Vagina (tissue), 2 donors: ENCODE measurements around the gene ADGRB2. TPM values are rescaled to one million over a fixed set of nuclear protein-coding genes. Genes with fewer than 3 reads are reported as not detected.

Experiments used
- DNase-seq, 2 donors: peaks; one replicate each; pipeline ENCODE4 v3.0.0-alpha.2; 2017; ENCODE audit errors: extremely low spot score in 2 of 2
- H3K27ac ChIP-seq: fragments of 200-600 bp; sonication (generic); one replicate; pipeline ENCODE4 v1.5.1; 2019
- H3K27me3 ChIP-seq: fragments of 200-600 bp; sonication (generic); one replicate; pipeline ENCODE4 v1.5.1; 2019
- H3K36me3 ChIP-seq, 2 donors: fragments of 200-600 bp; sonication (generic); one replicate each; pipeline ENCODE4 v1.5.1; 2017 to 2019
- H3K4me1 ChIP-seq: fragments of 200-600 bp; sonication (generic); one replicate; pipeline ENCODE4 v1.5.1; 2019
- H3K4me3 ChIP-seq, 2 donors: fragments of 200-600 bp; sonication (generic); 1 replicate in 1 of 2; 2 replicates in 1 of 2; pipeline ENCODE4 v1.5.1; 2016 to 2019
- H3K9me3 ChIP-seq: fragments of 200-600 bp; sonication (generic); one replicate; pipeline ENCODE4 v1.5.1; 2019
- CTCF ChIP-seq, 3 experiments: fragments of 450-650 bp in 2 of 3; fragments of 200-600 bp in 1 of 3; sonication (generic) in 1 of 3; IDR thresholded peaks; one replicate each; pipeline ENCODE4 v1.5.1; 2017 to 2019; ENCODE audit warnings: antibody characterized with exemption in 3 of 3, mild to moderate bottlenecking in 2 of 3, moderate library complexity in 2 of 3
- POLR2A ChIP-seq, 2 donors: fragments of 450-650 bp; IDR thresholded peaks; one replicate each; pipeline ENCODE4 v1.6.1; 2017; ENCODE audit warnings: antibody characterized with exemption in 2 of 2, mild to moderate bottlenecking in 2 of 2, moderate library complexity in 2 of 2
- POLR2AphosphoS5 ChIP-seq, 2 donors: sonication (generic); formaldehyde crosslinking; IDR thresholded peaks; one replicate each; pipeline ENCODE4 v1.9.0; 2017; ENCODE audit warnings: antibody characterized with exemption in 2 of 2, mild to moderate bottlenecking in 2 of 2, low read depth in 1 of 2; ENCODE audit not compliant: insufficient read depth in 1 of 2
- intact Hi-C: fragments of 100-400 bp; cut with DNase I; formaldehyde crosslinking; loops from one replicate; pipeline ENCODE4 v1.15.1; 2023
- total RNA-seq: library from RNA; depleted of rRNA; stranded (reverse); fragments of >200 nt; gene quantifications from one replicate; pipeline ENCODE4 v1.2.3, GENCODE V29; 2016

The ADGRB2 gene
- total RNA-seq, 1 donor from 2014 or later: 3.9 TPM

DNA sequence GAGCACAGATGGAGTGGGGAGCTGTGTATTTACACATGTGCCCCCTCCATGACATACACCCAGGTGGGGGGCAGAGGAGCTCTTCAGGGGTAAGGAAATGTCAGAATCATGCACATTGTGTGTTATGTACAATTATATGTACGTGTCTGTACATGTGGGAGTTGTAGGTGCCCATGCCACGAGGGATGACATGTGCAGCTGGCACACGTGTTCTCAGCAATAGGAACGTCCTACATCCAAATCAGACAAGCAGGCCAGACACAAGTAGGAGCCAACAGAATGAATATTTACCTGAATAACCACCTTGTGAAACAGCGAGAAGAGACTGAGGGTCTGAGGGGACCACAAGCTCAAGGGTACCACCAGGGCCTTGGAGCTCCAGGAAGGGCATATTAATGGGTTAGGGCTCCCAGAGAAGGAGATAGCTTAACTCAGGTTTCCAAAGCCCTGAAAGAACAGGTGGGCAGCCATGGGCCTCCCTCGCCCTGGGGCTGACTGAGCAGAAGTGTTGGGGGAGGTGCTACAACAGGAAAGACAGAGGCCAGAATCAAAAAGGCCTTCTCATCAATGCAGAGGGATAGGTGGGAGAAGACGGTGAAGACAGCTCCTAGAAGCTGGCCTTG, 63.6 kb downstream of the ADGRB2 start:
- H3K36me3 ChIP-seq: peaks cover 0 to 30% of the 10 kb centered on the region in 2 donors
- no peaks in the 10 kb centered on the region for H3K27me3 ChIP-seq
- H3K4me1 ChIP-seq: peaks cover 86% of the 10 kb centered on the region
- peak overlapping the region; percentile 87 for H3K27ac ChIP-seq
- no peak for DNase-seq
- no peak for TF ChIP-seq CTCF (IDR thresholded peaks at IDR 0.05)
- no peak for TF ChIP-seq POLR2A (IDR thresholded peaks at IDR 0.05)
- no peak for TF ChIP-seq POLR2AphosphoS5 (IDR thresholded peaks at IDR 0.05; ENCODE audit: insufficient read depth in 1 of 2, low read depth in 1 of 2)
- intact Hi-C loops: loop anchor here (1.0 to 10.0 kb wide), 3 partner anchors 12 to 116 kb away; no protein-coding TSS in a partner anchor
- peak overlapping the region; percentile 3 to 17 for H3K4me3 ChIP-seq
- H3K9me3 ChIP-seq: no peaks in the 10 kb centered on the region

- no peak overlapping the region for H3K4me3 ChIP-seq
- peak overlapping the region; percentile 87 for H3K27ac ChIP-seq
- H3K4me1 ChIP-seq: peaks cover 74% of the 10 kb centered on the region
- DNase-seq: no peak
- no peaks in the 10 kb centered on the region for H3K27me3 ChIP-seq
- TF ChIP-seq POLR2AphosphoS5 (IDR thresholded peaks at IDR 0.05; ENCODE audit: insufficient read depth in 1 of 2, low read depth in 1 of 2): no peak
- H3K36me3 ChIP-seq: peaks cover 0 to 37% of the 10 kb centered on the region in 2 donors
- H3K9me3 ChIP-seq: no peaks in the 10 kb centered on the region
- intact Hi-C loops: no loop called here
These were observed 64.7 kb downstream of the ADGRB2 start for GRCh38 chr1:31699341-31699891.

GRCh38 chr1:31697369-31697984, 66.7 kb downstream of the ADGRB2 start:
- Histone ChIP-seq H3K9me3 (no peaks in the 10 kb centered on the region), H3K36me3 (peaks cover 0 to 37% of the 10 kb centered on the region in 2 donors), H3K4me1 (peaks cover 55% of the 10 kb centered on the region), H3K27ac (no peak overlapping the region), H3K27me3 (no peaks in the 10 kb centered on the region), H3K4me3 (no peak overlapping the region)
- no peak for TF ChIP-seq POLR2AphosphoS5 (IDR thresholded peaks at IDR 0.05; ENCODE audit: insufficient read depth in 1 of 2, low read depth in 1 of 2)
- no peak for TF ChIP-seq POLR2A (IDR thresholded peaks at IDR 0.05)
- TF ChIP-seq CTCF (IDR thresholded peaks at IDR 0.05): no peak
- intact Hi-C loops: no loop called here
- DNase-seq: no peak

- H3K4me1 ChIP-seq: peaks cover 42% of the 10 kb centered on the region
These were observed 67.9 kb downstream of the ADGRB2 start for GRCh38 chr1:31696242-31696641.

DNA sequence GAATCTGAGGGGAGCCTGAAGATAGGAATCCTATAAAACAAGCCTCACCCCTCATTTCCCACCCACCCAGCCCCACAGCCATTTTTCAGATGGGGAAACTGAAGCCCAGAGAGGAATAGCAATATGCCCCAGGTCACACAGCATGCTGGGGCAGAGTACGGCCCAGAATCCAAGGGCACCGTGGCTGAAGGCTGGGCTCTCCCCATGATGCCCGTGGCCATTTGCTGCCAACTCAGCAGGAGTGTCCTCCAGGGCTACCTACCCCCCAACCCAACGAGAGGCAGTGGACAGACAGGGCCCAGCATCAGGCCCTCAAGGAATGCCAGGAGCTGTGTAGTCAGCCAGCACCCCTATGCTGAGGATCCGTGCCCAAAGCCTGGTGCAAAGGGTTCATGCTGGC, 68.8 kb downstream of the ADGRB2 start:
- no peak for DNase-seq
- H3K27me3 ChIP-seq: no peaks in the 10 kb centered on the region
- no peak overlapping the region for H3K27ac ChIP-seq
- H3K4me1 ChIP-seq: peaks cover 33% of the 10 kb centered on the region
- H3K4me3 ChIP-seq: no peak overlapping the region
- peaks cover 0 to 49% of the 10 kb centered on the region in 2 donors for H3K36me3 ChIP-seq
- TF ChIP-seq POLR2AphosphoS5 (IDR thresholded peaks at IDR 0.05; ENCODE audit: insufficient read depth in 1 of 2, low read depth in 1 of 2) (no peak), POLR2A (IDR thresholded peaks at IDR 0.05) (no peak), CTCF (IDR thresholded peaks at IDR 0.05) (no peak)
- intact Hi-C loops: no loop called here
- H3K9me3 ChIP-seq: no peaks in the 10 kb centered on the region

More at GRCh38 chr1:31696242-31696641, 67.9 kb downstream of the ADGRB2 start:
- no peak for DNase-seq
- intact Hi-C loops: no loop called here
- Histone ChIP-seq H3K4me3 (no peak overlapping the region), H3K9me3 (no peaks in the 10 kb centered on the region), H3K36me3 (peaks cover 0 to 42% of the 10 kb centered on the region in 2 donors), H3K27me3 (no peaks in the 10 kb centered on the region), H3K27ac (no peak overlapping the region)
- TF ChIP-seq POLR2A (IDR thresholded peaks at IDR 0.05) (no peak), POLR2AphosphoS5 (IDR thresholded peaks at IDR 0.05; ENCODE audit: insufficient read depth in 1 of 2, low read depth in 1 of 2) (no peak), CTCF (IDR thresholded peaks at IDR 0.05) (no peak)
